Liver (tissue), 9 donors: ENCODE measurements around the gene ARHGAP6. TPM values are rescaled to one million over a fixed set of nuclear protein-coding genes. Genes with fewer than 3 reads are reported as not detected.

Source experiments
- DNase-seq: peaks from one replicate; pipeline ENCODE4 v3.0.0-alpha.2; 2017; ENCODE audit warnings: low spot score
- H3K27ac ChIP-seq, 2 donors: one replicate each; pipeline ENCODE4 v1.7.0; 2013; ENCODE audit warnings: inconsistent platforms in 2 of 2, low read length in 2 of 2, control low read depth in 1 of 2, low read depth in 1 of 2, mild to moderate bottlenecking in 1 of 2
- H3K27me3 ChIP-seq, 4 donors: one replicate each; pipeline versions ENCODE4 v1.6.1 to v1.7.0; 2013; ENCODE audit warnings: low read length in 3 of 4, inconsistent platforms in 1 of 4, mild to moderate bottlenecking in 1 of 4, moderate library complexity in 1 of 4; ENCODE audit not compliant: control insufficient read depth in 4 of 4, insufficient read depth in 4 of 4
- H3K36me3 ChIP-seq, 4 donors: one replicate each; pipeline versions ENCODE4 v1.6.1 to v1.7.0; 2013; ENCODE audit warnings: low read length in 3 of 4, mild to moderate bottlenecking in 3 of 4, low read depth in 1 of 4, moderate library complexity in 1 of 4; ENCODE audit not compliant: control insufficient read depth in 4 of 4, insufficient read depth in 3 of 4
- H3K4me1 ChIP-seq, 4 donors: one replicate each; pipeline versions ENCODE4 v1.6.1 to v1.7.0; 2013; ENCODE audit warnings: low read length in 3 of 4, mild to moderate bottlenecking in 3 of 4, moderate library complexity in 1 of 4; ENCODE audit not compliant: control insufficient read depth in 4 of 4, insufficient read depth in 4 of 4
- H3K4me3 ChIP-seq, 3 donors: one replicate each; pipeline versions ENCODE4 v1.6.1 to v1.7.0; 2013; ENCODE audit warnings: low read length in 3 of 3, control low read depth in 1 of 3, low read depth in 1 of 3, mild to moderate bottlenecking in 1 of 3
- H3K9ac ChIP-seq, 2 donors: one replicate each; pipeline ENCODE4 v1.7.0; 2013; ENCODE audit warnings: low read length in 2 of 2, mild to moderate bottlenecking in 2 of 2, moderate library complexity in 2 of 2, control low read depth in 1 of 2, low read depth in 1 of 2
- H3K9me3 ChIP-seq, 4 donors: one replicate each; pipeline versions ENCODE4 v1.6.1 to v1.7.0; 2013; ENCODE audit warnings: low read length in 3 of 4; ENCODE audit not compliant: control insufficient read depth in 4 of 4
- ATF3 ChIP-seq: IDR thresholded peaks from 2 replicates; pipeline ENCODE4 v1.6.1; 2016; ENCODE audit warnings: antibody characterized with exemption
- CTCF ChIP-seq: fragments of 150-350 bp; IDR thresholded peaks from 2 replicates; pipeline ENCODE4 v1.5.1; 2017; ENCODE audit warnings: improper control_type of control experiment, low read depth, low read length; ENCODE audit not compliant: missing input control
- EGR1 ChIP-seq, 2 donors: IDR thresholded peaks; 2 replicates each; pipeline ENCODE4 v1.6.1; 2016 to 2018; ENCODE audit warnings: antibody characterized with exemption in 2 of 2, low read depth in 2 of 2
- FOXA1 ChIP-seq: IDR thresholded peaks from 2 replicates; pipeline ENCODE4 v1.6.1; 2016; ENCODE audit warnings: antibody characterized with exemption
- FOXA2 ChIP-seq: IDR thresholded peaks from 2 replicates; pipeline ENCODE4 v1.6.1; 2016; ENCODE audit warnings: antibody characterized with exemption
- GABPA ChIP-seq, 2 donors: IDR thresholded peaks in 1 of 2; conservative IDR thresholded peaks in 1 of 2; 2 replicates each; pipeline ENCODE4 v1.6.1; 2016; ENCODE audit warnings: antibody characterized with exemption in 2 of 2, mild to moderate bottlenecking in 1 of 2, moderate library complexity in 1 of 2
- HNF4A ChIP-seq, 2 donors: conservative IDR thresholded peaks; 2 replicates each; pipeline ENCODE4 v1.6.1; 2016; ENCODE audit warnings: antibody characterized with exemption in 2 of 2, mild to moderate bottlenecking in 2 of 2
- HNF4G ChIP-seq: IDR thresholded peaks from 2 replicates; pipeline ENCODE4 v1.6.1; 2016; ENCODE audit warnings: antibody characterized with exemption
- JUND ChIP-seq, 2 donors: IDR thresholded peaks; 2 replicates each; pipeline ENCODE4 v1.6.1; 2016; ENCODE audit warnings: antibody characterized with exemption in 2 of 2
- MAX ChIP-seq: IDR thresholded peaks from 2 replicates; pipeline ENCODE4 v1.6.1; 2016; ENCODE audit warnings: antibody characterized with exemption
- NR2F2 ChIP-seq: IDR thresholded peaks from 2 replicates; pipeline ENCODE4 v1.6.1; 2016; ENCODE audit warnings: antibody characterized with exemption
- RAD21 ChIP-seq, 2 donors: IDR thresholded peaks; 2 replicates each; pipeline ENCODE4 v1.6.1; 2016; ENCODE audit warnings: antibody characterized with exemption in 2 of 2, mild to moderate bottlenecking in 2 of 2
- REST ChIP-seq: IDR thresholded peaks from 2 replicates; pipeline ENCODE4 v1.6.1; 2016; ENCODE audit warnings: antibody characterized with exemption, mild to moderate bottlenecking
- SP1 ChIP-seq: IDR thresholded peaks from 2 replicates; pipeline ENCODE4 v1.6.1; 2018; ENCODE audit warnings: antibody characterized with exemption, mild to moderate bottlenecking
- TAF1 ChIP-seq: conservative IDR thresholded peaks from 2 replicates; pipeline ENCODE4 v1.6.1; 2016; ENCODE audit warnings: antibody characterized with exemption, mild to moderate bottlenecking
- ZBTB33 ChIP-seq: IDR thresholded peaks from 2 replicates; pipeline ENCODE4 v1.6.1; 2016; ENCODE audit warnings: antibody characterized with exemption
- WGBS: extraction: QIAGEN DNeasy Blood & Tissue Kit; methylation state at CpG from one replicate; pipeline ENCODE4 v1.1.7; 2013; 5-methylcytosine and 5-hydroxymethylcytosine counted together
- polyA plus RNA-seq, 2 donors: library from polyadenylated mRNA; stranded (reverse) in 1 of 2; unstranded in 1 of 2; fragments of 200-250 nt in 1 of 2; fragments of >200 nt in 1 of 2; fragmentation: Nextera tagmentation in 1 of 2; extraction: Ambion mirVana in 1 of 2; gene quantifications; one replicate each; pipeline versions ENCODE4 v1.2.1 to v1.2.3, GENCODE V29; 2013 to 2015
- total RNA-seq, 2 donors: library from RNA; depleted of rRNA; stranded (reverse); fragments of >200 nt; gene quantifications; one replicate each; pipeline ENCODE4 v1.2.3, GENCODE V29; 2014
- donor health status: healthy.
- donor health status: healthy.
- donor health status: healthy.
- donor health status: healthy.
- donor health status: healthy.

Gene ARHGAP6
- total and polyA plus RNA-seq, 4 donors = 0.10 to 2.2 (median 0.65) TPM

- WGBS = 67% methylated on average over 3 of the region's 3 CpGs
- Histone ChIP-seq H3K36me3 (peaks cover 0 to 2% (median 0%) of the 10 kb centered on the region in 4 donors), H3K9me3 (no peaks in the 10 kb centered on the region), H3K4me3 (no peak overlapping the region), H3K4me1 (peaks cover 0 to 5% (median 1%) of the 10 kb centered on the region in 4 donors), H3K27me3 (no peaks in the 10 kb centered on the region), H3K27ac (no peak overlapping the region), H3K9ac (no peak overlapping the region)
- no peak for DNase-seq
- TF ChIP-seq NR2F2 (no peak), HNF4A (conservative IDR thresholded peaks at IDR 0.05) (peak in 1 of 2 donors; percentile 7), ZBTB33 (no peak), HNF4G (no peak), REST (no peak), JUND (IDR thresholded peaks at IDR 0.05) (no peak), FOXA2 (no peak), CTCF (peak; percentile 17), GABPA (IDR thresholded peaks at IDR 0.05 in 1 of 2, conservative IDR thresholded peaks at IDR 0.05 in 1 of 2) (no peak), FOXA1 (no peak), EGR1 (IDR thresholded peaks at IDR 0.05; ENCODE audit: low read depth in 2 of 2) (no peak), RAD21 (IDR thresholded peaks at IDR 0.05) (peak; percentile 61 to 67), ATF3 (no peak)
Observed at GRCh38 chrX:11328134-11328533, 337.6 kb downstream of the ARHGAP6 start.

GRCh38 chrX:11321986-11322385, 343.7 kb downstream of the ARHGAP6 start:
- no peak for DNase-seq
- H3K4me3 ChIP-seq = no peak overlapping the region
- no peaks in the 10 kb centered on the region for H3K9me3 ChIP-seq
- no peaks in the 10 kb centered on the region for H3K36me3 ChIP-seq
- H3K9ac ChIP-seq = no peak overlapping the region
- 90% methylated on average over 2 of the region's 2 CpGs for WGBS
- H3K4me1 ChIP-seq = no peaks in the 10 kb centered on the region
- H3K27me3 ChIP-seq = no peaks in the 10 kb centered on the region
- no peak overlapping the region for H3K27ac ChIP-seq
- TF ChIP-seq JUND (IDR thresholded peaks at IDR 0.05) (no peak), HNF4A (conservative IDR thresholded peaks at IDR 0.05) (no peak), RAD21 (IDR thresholded peaks at IDR 0.05) (no peak), ZBTB33 (no peak), TAF1 (no peak), MAX (no peak), FOXA2 (no peak), CTCF (no peak), SP1 (no peak), FOXA1 (no peak), EGR1 (IDR thresholded peaks at IDR 0.05; ENCODE audit: low read depth in 2 of 2) (no peak)
